Measurements from ENCODE around the gene ALPG. TPM values are rescaled to one million over a fixed set of nuclear protein-coding genes. Genes with fewer than 3 reads are reported as not detected.

The ALPG gene
- total and polyA plus RNA-seq, 7 donors: not detected

DNA sequence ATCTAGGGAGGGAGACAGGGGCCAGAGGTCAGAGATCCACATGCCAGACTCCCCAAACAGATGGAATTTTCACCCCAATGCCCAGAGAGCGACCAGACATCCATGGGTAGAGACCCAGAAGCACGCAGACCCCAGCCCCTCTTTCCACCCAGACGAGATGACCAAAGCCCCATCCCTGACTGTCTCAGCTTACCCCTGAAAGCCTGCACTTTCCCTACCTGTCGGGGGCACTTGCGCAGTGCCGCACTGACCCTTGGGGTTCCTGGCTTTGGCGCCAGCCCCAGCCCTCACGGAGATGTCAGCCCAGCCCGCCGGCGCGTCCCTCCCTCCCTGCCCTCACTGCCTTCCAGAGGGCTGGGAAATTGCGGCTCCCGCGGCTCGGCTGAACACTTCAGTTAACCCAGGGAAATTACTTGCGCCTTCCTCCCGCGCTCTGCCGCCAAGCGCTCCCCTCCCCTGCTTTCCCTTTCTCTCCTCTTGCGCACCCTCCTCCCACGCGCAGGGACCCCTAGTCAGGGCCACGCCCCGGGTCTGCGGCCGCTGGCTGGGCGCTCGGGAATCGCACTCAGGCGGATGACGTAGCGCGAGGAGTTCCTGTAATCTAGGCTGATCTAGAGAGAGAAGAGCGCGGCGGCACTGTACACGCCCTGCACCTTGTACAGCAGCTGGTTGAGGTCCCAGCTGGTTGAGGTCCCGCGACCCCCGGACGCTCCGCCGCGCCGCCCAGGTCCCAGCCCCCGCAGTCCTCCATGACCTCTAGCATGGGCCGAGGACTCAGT, 12.0 kb downstream of the ALPG start:
- 1 to 4% (median 3%) methylated on average over 36 to 49 of the region's 49 CpGs for WGBS, 3 donors
- Histone ChIP-seq H3K4me1 (peaks cover 12% of the 10 kb centered on the region), H3K27ac (no peak overlapping the region), H3K4me3 (peak overlapping the region; percentile 50), H3K36me3 (ENCODE audit: insufficient read depth in 1 of 2, low read depth in 1 of 2) (no peaks in the 10 kb centered on the region), H3K27me3 (ENCODE audit: insufficient read depth in 3 of 3, low read length in 2 of 3) (peaks cover 0 to 83% (median 45%) of the 10 kb centered on the region in 3 donors), H3K9me3 (peaks cover 8% of the 10 kb centered on the region)
- peak in 2 of 4 donors; percentile 28 to 38 for ATAC-seq
- DNase-seq: no peak
- intact Hi-C loops (cut with DNase I): no loop called here
- TF ChIP-seq, protein P1, sequence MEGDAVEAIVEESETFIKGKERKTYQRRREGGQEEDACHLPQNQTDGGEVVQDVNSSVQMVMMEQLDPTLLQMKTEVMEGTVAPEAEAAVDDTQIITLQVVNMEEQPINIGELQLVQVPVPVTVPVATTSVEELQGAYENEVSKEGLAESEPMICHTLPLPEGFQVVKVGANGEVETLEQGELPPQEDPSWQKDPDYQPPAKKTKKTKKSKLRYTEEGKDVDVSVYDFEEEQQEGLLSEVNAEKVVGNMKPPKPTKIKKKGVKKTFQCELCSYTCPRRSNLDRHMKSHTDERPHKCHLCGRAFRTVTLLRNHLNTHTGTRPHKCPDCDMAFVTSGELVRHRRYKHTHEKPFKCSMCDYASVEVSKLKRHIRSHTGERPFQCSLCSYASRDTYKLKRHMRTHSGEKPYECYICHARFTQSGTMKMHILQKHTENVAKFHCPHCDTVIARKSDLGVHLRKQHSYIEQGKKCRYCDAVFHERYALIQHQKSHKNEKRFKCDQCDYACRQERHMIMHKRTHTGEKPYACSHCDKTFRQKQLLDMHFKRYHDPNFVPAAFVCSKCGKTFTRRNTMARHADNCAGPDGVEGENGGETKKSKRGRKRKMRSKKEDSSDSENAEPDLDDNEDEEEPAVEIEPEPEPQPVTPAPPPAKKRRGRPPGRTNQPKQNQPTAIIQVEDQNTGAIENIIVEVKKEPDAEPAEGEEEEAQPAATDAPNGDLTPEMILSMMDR (IDR thresholded peaks at IDR 0.05): no peak

- peaks cover 12% of the 10 kb centered on the region for H3K4me1 ChIP-seq
- DNase-seq (no peak), ATAC-seq (peak in 1 of 4 donors; percentile 4)
- no peak overlapping the region for H3K27ac ChIP-seq
- TF ChIP-seq, protein P1 (IDR thresholded peaks at IDR 0.05): no peak
- peaks cover 0 to 86% (median 45%) of the 10 kb centered on the region in 3 donors for H3K27me3 ChIP-seq (ENCODE audit: insufficient read depth in 3 of 3, low read length in 2 of 3)
- peaks cover 8% of the 10 kb centered on the region for H3K9me3 ChIP-seq
- WGBS, 3 donors: 4% methylated on average over 69 to 79 of the region's 79 CpGs
- H3K4me3 ChIP-seq: peak overlapping the region; percentile 50
- H3K36me3 ChIP-seq (ENCODE audit: insufficient read depth in 1 of 2, low read depth in 1 of 2): no peaks in the 10 kb centered on the region
- intact Hi-C loops (cut with DNase I): no loop called here
Measured at GRCh38 chr2:232419245-232420072, 12.8 kb downstream of the ALPG start.

GRCh38 chr2:232420073-232420454, 13.4 kb downstream of the ALPG start:
- intact Hi-C loops (cut with DNase I): no loop called here
- Histone ChIP-seq H3K27me3 (ENCODE audit: insufficient read depth in 3 of 3, low read length in 2 of 3) (peaks cover 0 to 82% (median 45%) of the 10 kb centered on the region in 3 donors), H3K27ac (no peak overlapping the region), H3K36me3 (ENCODE audit: insufficient read depth in 1 of 2, low read depth in 1 of 2) (no peaks in the 10 kb centered on the region), H3K4me1 (peaks cover 12% of the 10 kb centered on the region), H3K9me3 (peaks cover 8% of the 10 kb centered on the region), H3K4me3 (no peak overlapping the region)
- TF ChIP-seq, protein P1 (IDR thresholded peaks at IDR 0.05): no peak
- WGBS, 3 donors: 3 to 6% (median 4%) methylated on average over 17 to 22 of the region's 22 CpGs
- ATAC-seq (no peak), DNase-seq (no peak)

GRCh38 chr2:232420463-232421188, 14.0 kb downstream of the ALPG start:
- TF ChIP-seq, protein P1 (IDR thresholded peaks at IDR 0.05): no peak
- intact Hi-C loops (cut with DNase I): no loop called here
- 2% methylated on average over 35 to 78 of the region's 79 CpGs for WGBS, 3 donors
- Histone ChIP-seq H3K27ac (no peak overlapping the region), H3K27me3 (ENCODE audit: insufficient read depth in 3 of 3, low read length in 2 of 3) (peaks cover 0 to 76% (median 45%) of the 10 kb centered on the region in 3 donors), H3K4me3 (peak overlapping the region; percentile 44), H3K9me3 (peaks cover 8% of the 10 kb centered on the region), H3K4me1 (peaks cover 12% of the 10 kb centered on the region), H3K36me3 (ENCODE audit: insufficient read depth in 1 of 2, low read depth in 1 of 2) (no peaks in the 10 kb centered on the region)
- DNase-seq: no peak
- peak in 2 of 4 donors; percentile 28 to 43 for ATAC-seq

Data from psoas muscle (tissue), 8 donors.